Kidney glomerular epithelial cell (primary cell): ENCODE results near the gene POC1A.

Experiments used
- DNase-seq: peaks from one replicate; lab custom pipeline; 2025; lab: John Stamatoyannopoulos, UW

Gene POC1A

GRCh38 chr3:52154135-52155094 is at the start of gene POC1A:
Gene POC1A (minus strand): TSS chr3:52154423. CDS start chr3:52154372, 51 bp downstream.
- DNase-seq, result peak; percentile 96

- DNase-seq, result no peak
Measured at GRCh38 chr3:52203701-52204100, 49.5 kb upstream of the POC1A start.

GRCh38 chr3:52202384-52203077 is 48.3 kb upstream of the POC1A start:
- no peak for DNase-seq

- no peak for DNase-seq
Measured at GRCh38 chr3:52200981-52201679, 46.9 kb upstream of the POC1A start.

GRCh38 chr3:52198643-52199608 is 44.7 kb upstream of the POC1A start:
- no peak for DNase-seq

GRCh38 chr3:52197842-52198625 is 43.8 kb upstream of the POC1A start, which contains the start of gene ALAS1:
Gene ALAS1 (plus strand): TSS chr3:52198160. CDS start chr3:52199242, 1,082 bp downstream.
- DNase-seq, result peak; percentile 62

GRCh38 chr3:52197499-52197841 is 43.2 kb upstream of the POC1A start:
- DNase-seq, result no peak

GRCh38 chr3:52196977-52197376 is 42.8 kb upstream of the POC1A start:
- no peak for DNase-seq

GRCh38 chr3:52195823-52196331 is 41.7 kb upstream of the POC1A start:
- no peak for DNase-seq

- DNase-seq, result no peak
Measured at GRCh38 chr3:52195291-52195597, 41.0 kb upstream of the POC1A start.

GRCh38 chr3:52194485-52195290 is 40.5 kb upstream of the POC1A start:
- no peak for DNase-seq

GRCh38 chr3:52193065-52193464 is 38.8 kb upstream of the POC1A start:
- no peak for DNase-seq

- no peak for DNase-seq
Measured at GRCh38 chr3:52191663-52192062, 37.4 kb upstream of the POC1A start.

GRCh38 chr3:52190294-52191074 is 36.3 kb upstream of the POC1A start:
- no peak for DNase-seq

GRCh38 chr3:52188556-52188955 is 34.3 kb upstream of the POC1A start:
- no peak for DNase-seq

GRCh38 chr3:52186729-52187128 is 32.5 kb upstream of the POC1A start:
- no peak for DNase-seq

- no peak for DNase-seq
Measured at GRCh38 chr3:52185837-52186236, 31.6 kb upstream of the POC1A start.

- DNase-seq, result no peak
Measured at GRCh38 chr3:52185311-52185710, 31.1 kb upstream of the POC1A start.

GRCh38 chr3:52184690-52185089 is 30.5 kb upstream of the POC1A start:
- no peak for DNase-seq
